ENCODE results near the gene C1RL. TPM values are rescaled to one million over a fixed set of nuclear protein-coding genes. Genes with fewer than 3 reads are reported as not detected.

The C1RL gene
- total RNA-seq, 4 donors from 2014 or later: 15.4 to 121 (median 37.4) TPM

GRCh38 chr12:7118881-7119280 lies 9.9 kb upstream of the C1RL start:
- DNase-seq: no peak

GRCh38 chr12:7117670-7118069 lies 8.7 kb upstream of the C1RL start:
- H3K9me3 ChIP-seq: no peaks in the 10 kb centered on the region
- H3K36me3 ChIP-seq: no peaks in the 10 kb centered on the region
- TF ChIP-seq CTCF (IDR thresholded peaks at IDR 0.05) (no peak), POLR2A (IDR thresholded peaks at IDR 0.05) (no peak)
- no peak overlapping the region for H3K27ac ChIP-seq
- H3K27me3 ChIP-seq: no peaks in the 10 kb centered on the region
- H3K4me1 ChIP-seq: no peaks in the 10 kb centered on the region
- intact Hi-C loops (cut with DNase I; ENCODE audit: low total_unique reads): loop anchor here (10.0 kb wide), 1 partner anchor 173 kb away; the partner anchor contains the start of genes C12orf57 and RNU7-1
- no peak overlapping the region for H3K4me3 ChIP-seq
- no peak for DNase-seq

More at GRCh38 chr12:7118881-7119280, 9.9 kb upstream of the C1RL start:
- Histone ChIP-seq H3K27me3 (no peaks in the 10 kb centered on the region), H3K36me3 (no peaks in the 10 kb centered on the region), H3K27ac (no peak overlapping the region), H3K9me3 (no peaks in the 10 kb centered on the region), H3K4me3 (no peak overlapping the region), H3K4me1 (no peaks in the 10 kb centered on the region)
- intact Hi-C loops (cut with DNase I; ENCODE audit: low total_unique reads): loop anchor here (10.0 kb wide), 1 partner anchor 174 kb away; the partner anchor contains the start of genes C12orf57 and RNU7-1
- TF ChIP-seq CTCF (IDR thresholded peaks at IDR 0.05) (no peak), POLR2A (IDR thresholded peaks at IDR 0.05) (no peak)

- H3K4me3 ChIP-seq: no peak overlapping the region
- no peaks in the 10 kb centered on the region for H3K9me3 ChIP-seq
- H3K27me3 ChIP-seq: no peaks in the 10 kb centered on the region
- no peak overlapping the region for H3K27ac ChIP-seq
- H3K36me3 ChIP-seq: no peaks in the 10 kb centered on the region
- no peaks in the 10 kb centered on the region for H3K4me1 ChIP-seq
- DNase-seq: no peak
- TF ChIP-seq POLR2A (IDR thresholded peaks at IDR 0.05): no peak
- TF ChIP-seq CTCF (IDR thresholded peaks at IDR 0.05): no peak
- intact Hi-C loops (cut with DNase I; ENCODE audit: low total_unique reads): loop anchor here (10.0 kb wide), 1 partner anchor 172 kb away; the partner anchor contains the start of genes C12orf57 and RNU7-1
Observed at GRCh38 chr12:7116916-7117315, 7.9 kb upstream of the C1RL start.

- Histone ChIP-seq H3K4me1 (no peaks in the 10 kb centered on the region), H3K9me3 (no peaks in the 10 kb centered on the region)
Observed at GRCh38 chr12:7116196-7116595, 7.2 kb upstream of the C1RL start.

More at GRCh38 chr12:7116196-7116595, 7.2 kb upstream of the C1RL start:
- H3K4me3 ChIP-seq: no peak overlapping the region
- no peak for DNase-seq
- H3K27ac ChIP-seq: no peak overlapping the region
- TF ChIP-seq CTCF (IDR thresholded peaks at IDR 0.05): no peak
- TF ChIP-seq POLR2A (IDR thresholded peaks at IDR 0.05): no peak
- intact Hi-C loops (cut with DNase I; ENCODE audit: low total_unique reads): loop anchor here (10.0 kb wide), 1 partner anchor 171 kb away; the partner anchor contains the start of genes C12orf57 and RNU7-1
- no peaks in the 10 kb centered on the region for H3K36me3 ChIP-seq
- no peaks in the 10 kb centered on the region for H3K27me3 ChIP-seq

Data from uterus (tissue), 4 donors.